Stimulated activated CD4-positive, alpha-beta T cell treated with anti-CD3 and anti-CD28 coated beads, Interleukin-2, amount 100 ng/mL, for 24 hours (primary cell): Measurements from ENCODE around the gene C2orf76.
A peak's percentile ranks its signal among the peaks of the same experiment; 100 is the strongest.
"Not testable (repeated sequence)": the region's sequence is repeated elsewhere in the genome, so short reads cannot be mapped to it uniquely, and the experiment has no call there.

Source experiments
- DNase-seq, 2 donors: peaks; one replicate each; pipeline ENCODE4 v3.0.0-alpha.2; 2020

C2orf76 gene

GRCh38 chr2:119377294-119377992, 10.8 kb upstream of the C2orf76 start:
- no peak for DNase-seq

- no peak for DNase-seq
Observed at GRCh38 chr2:119376810-119377209, 10.2 kb upstream of the C2orf76 start.

GRCh38 chr2:119376406-119376805, 9.8 kb upstream of the C2orf76 start:
- not testable (repeated sequence) for DNase-seq

GRCh38 chr2:119373907-119374745, 7.5 kb upstream of the C2orf76 start:
- DNase-seq, result not testable (repeated sequence)

GRCh38 chr2:119372778-119373568, 6.3 kb upstream of the C2orf76 start:
- DNase-seq, result no peak

- no peak for DNase-seq
Observed at GRCh38 chr2:119371111-119371510, 4.5 kb upstream of the C2orf76 start.

- no peak for DNase-seq
Observed at GRCh38 chr2:119369845-119370244, 3.2 kb upstream of the C2orf76 start.

GRCh38 chr2:119367472-119368099, 952 bp upstream of the C2orf76 start:
- DNase-seq, result peak; percentile 61 to 63

- no peak for DNase-seq
Observed at GRCh38 chr2:119366161-119366648, 429 bp downstream of the C2orf76 start.

- DNase-seq, result no peak
Observed at GRCh38 chr2:119365436-119365835, 1.2 kb downstream of the C2orf76 start.

GRCh38 chr2:119364798-119365197, 1.8 kb downstream of the C2orf76 start:
- no peak for DNase-seq

- DNase-seq, result no peak
Observed at GRCh38 chr2:119360423-119360966, 6.1 kb downstream of the C2orf76 start.

- DNase-seq, result no peak
Observed at GRCh38 chr2:119359774-119360173, 6.9 kb downstream of the C2orf76 start.

- no peak for DNase-seq
Observed at GRCh38 chr2:119354860-119355259, 11.8 kb downstream of the C2orf76 start.

GRCh38 chr2:119352357-119352756, 14.3 kb downstream of the C2orf76 start:
- no peak for DNase-seq

GRCh38 chr2:119350311-119350998, 16.2 kb downstream of the C2orf76 start:
- no peak for DNase-seq

- no peak for DNase-seq
Observed at GRCh38 chr2:119349289-119349688, 17.3 kb downstream of the C2orf76 start.

GRCh38 chr2:119341684-119342083, 24.9 kb downstream of the C2orf76 start:
- no peak for DNase-seq

- DNase-seq, result no peak
Observed at GRCh38 chr2:119339562-119339923, 27.1 kb downstream of the C2orf76 start.

GRCh38 chr2:119338826-119339561, 27.6 kb downstream of the C2orf76 start:
- peak; percentile 4 to 22 for DNase-seq

- DNase-seq, result no peak
Observed at GRCh38 chr2:119338272-119338671, 28.4 kb downstream of the C2orf76 start.
